ENCODE data around the gene SERTAD4.

GRCh38 chr1:210217482-210217881 is 15.1 kb upstream of the SERTAD4 start:
- TF ChIP-seq YY1 (IDR thresholded peaks at IDR 0.05; ENCODE audit: insufficient read depth, insufficient read length) (no peak), ZNF274 (IDR thresholded peaks at IDR 0.05; ENCODE audit: low read depth, low read length) (no peak), SUZ12 (IDR thresholded peaks at IDR 0.05; ENCODE audit: extremely low read depth, insufficient read depth, insufficient read length) (no peak)
